ELR (cell line): ENCODE data around the gene SH3D19.

Source experiments
- DNase-seq: peaks from one replicate; pipeline ENCODE4 v3.0.0-alpha.2; 2015; ENCODE audit warnings: low read depth

Gene SH3D19

DNA sequence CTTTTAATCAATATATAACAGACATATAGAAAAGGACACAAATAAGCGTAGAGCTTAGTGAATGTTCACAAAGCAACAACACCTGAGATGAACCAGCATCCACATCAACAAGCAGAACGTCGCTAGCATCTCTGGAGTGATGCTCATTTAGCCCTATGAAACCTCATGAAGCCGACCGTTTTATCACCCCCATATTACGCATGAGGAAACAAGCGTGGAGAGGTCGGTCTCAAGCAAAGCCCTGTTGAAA, 226.5 kb downstream of the SH3D19 start:
- no peak for DNase-seq

DNA sequence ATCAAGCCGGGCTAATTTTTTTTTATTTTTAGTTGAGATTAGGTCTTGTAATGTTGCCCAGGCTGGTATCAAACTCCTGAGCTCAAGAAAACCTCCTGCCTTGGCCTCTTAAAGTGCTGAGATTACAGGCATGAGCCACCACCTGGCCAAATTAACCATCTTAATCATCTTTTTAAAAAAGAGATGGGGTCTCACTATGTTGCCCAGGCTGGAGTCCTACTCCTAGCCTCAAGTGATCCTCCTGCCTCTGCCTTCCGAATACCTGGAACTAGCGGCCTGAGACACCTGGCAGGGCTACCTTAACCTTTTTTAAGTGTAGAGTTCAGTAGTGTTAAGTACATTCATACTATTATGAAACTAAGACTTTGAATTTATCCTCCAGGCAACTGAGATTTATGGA, 227.6 kb downstream of the SH3D19 start:
- DNase-seq = no peak

GRCh38 chr4:151095142-151095541, 230.3 kb downstream of the SH3D19 start:
- no peak for DNase-seq

GRCh38 chr4:151094290-151094751, 231.1 kb downstream of the SH3D19 start:
- no peak for DNase-seq

GRCh38 chr4:151093203-151093602, 232.2 kb downstream of the SH3D19 start:
- no peak for DNase-seq

- DNase-seq = no peak
These were observed 232.9 kb downstream of the SH3D19 start for GRCh38 chr4:151092488-151092887.

GRCh38 chr4:151091047-151091446, 234.4 kb downstream of the SH3D19 start:
- DNase-seq = no peak

DNA sequence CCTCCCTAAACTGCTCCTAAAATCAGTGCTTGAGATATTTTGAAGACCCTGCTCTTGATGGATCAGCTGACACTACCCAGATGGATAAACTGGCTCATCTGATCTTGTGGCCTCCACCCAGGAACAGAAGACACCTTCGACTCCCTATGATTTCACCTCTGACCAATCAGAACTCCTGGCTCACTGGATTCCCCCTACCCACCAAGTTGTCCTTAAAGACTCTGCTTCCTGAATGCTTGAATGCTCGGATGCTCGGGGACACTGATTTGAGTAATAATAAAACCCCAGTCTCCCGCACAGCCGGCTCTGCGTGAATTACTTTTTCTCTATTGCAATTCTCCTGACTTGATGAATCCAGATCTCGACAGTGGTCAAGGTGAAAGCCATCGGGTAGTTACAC, 237.9 kb downstream of the SH3D19 start:
- no peak for DNase-seq

GRCh38 chr4:151077978-151078377, 247.4 kb downstream of the SH3D19 start:
- DNase-seq = peak; percentile 29

DNA sequence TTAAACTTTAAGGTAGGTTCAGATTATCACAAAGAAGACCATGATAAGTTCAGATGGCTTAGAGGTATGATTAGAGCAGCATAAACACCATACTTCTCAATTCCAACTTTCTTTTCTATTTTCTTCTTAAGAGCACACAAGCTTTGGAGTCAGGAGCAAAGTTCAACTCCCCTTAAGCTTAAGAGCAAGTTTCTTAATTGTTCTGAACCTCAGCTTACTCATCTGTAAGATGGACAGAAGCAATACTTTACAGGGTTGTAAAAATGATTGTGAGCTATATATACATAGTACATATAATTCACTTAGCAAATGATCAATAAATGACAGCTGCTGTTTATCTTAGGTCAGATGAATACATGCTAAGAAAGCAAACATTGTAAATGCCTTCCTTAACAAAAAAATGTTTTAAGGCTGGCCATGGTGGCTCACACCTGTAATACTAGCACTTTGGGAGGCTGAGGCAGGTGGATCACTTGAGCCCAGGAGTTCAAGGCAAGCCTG, 250.9 kb downstream of the SH3D19 start:
- no peak for DNase-seq
